Measurements from ENCODE around the gene ATRAID.

The ATRAID gene

DNA sequence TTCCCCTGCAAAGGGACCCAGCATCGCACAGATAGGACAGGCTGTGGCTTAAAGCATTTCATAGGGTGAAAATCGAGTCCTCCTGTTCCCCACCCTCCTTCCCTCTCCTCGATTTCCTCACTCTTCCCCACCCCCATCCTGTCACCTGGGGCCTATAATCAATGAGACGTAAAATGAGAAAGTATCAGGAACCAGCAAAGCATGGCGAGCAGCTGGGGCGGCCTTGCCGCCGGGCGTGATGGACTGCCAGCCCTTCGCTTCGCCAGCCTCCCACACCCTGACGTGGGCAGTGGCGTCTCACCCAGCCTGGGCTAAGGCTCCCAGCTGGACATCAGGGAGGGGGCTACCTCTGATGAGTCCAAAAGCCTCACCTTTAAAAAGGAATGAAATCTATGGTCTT is 39.9 kb downstream of the ATRAID start:
- no peak for DNase-seq

DNA sequence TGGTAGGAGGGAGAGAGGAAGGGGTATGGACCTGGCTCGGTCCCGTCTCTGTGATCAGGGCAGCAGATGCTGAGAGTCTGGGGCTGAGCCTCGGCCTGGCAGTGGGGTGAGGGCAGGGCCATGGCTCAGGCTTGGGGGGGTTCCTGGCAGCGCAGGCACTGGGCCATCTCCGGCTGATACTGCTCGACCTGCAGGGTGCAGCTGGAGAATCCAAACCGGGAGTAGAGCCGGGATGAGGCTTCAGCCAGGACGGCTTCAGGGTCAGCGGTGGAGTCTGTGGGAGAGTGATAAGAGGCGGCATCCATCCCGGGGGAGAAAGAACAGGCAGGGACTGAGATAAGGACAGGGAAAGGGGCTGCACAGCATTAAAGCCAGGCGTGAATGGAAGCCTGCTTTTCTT is 43.3 kb downstream of the ATRAID start:
- no peak for DNase-seq

DNA sequence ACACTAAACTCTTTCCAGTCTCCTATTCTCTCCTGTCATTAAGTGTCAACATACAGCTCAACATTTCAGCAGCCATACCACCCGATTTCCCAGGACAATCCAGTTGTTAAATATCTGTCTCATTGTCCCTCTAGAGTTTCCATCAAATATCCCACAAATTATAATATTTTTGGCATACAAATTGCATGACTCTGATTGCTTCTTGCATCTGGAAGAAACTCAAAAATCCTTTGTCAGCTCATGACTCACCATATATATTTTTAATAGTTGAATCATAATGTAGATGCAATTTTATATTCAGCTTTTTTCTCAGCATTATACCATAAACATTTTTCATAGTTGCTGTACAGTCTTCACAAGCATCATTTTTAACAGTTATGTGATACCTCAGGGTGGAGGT is 43.8 kb downstream of the ATRAID start:
- DNase-seq, result no peak

DNA sequence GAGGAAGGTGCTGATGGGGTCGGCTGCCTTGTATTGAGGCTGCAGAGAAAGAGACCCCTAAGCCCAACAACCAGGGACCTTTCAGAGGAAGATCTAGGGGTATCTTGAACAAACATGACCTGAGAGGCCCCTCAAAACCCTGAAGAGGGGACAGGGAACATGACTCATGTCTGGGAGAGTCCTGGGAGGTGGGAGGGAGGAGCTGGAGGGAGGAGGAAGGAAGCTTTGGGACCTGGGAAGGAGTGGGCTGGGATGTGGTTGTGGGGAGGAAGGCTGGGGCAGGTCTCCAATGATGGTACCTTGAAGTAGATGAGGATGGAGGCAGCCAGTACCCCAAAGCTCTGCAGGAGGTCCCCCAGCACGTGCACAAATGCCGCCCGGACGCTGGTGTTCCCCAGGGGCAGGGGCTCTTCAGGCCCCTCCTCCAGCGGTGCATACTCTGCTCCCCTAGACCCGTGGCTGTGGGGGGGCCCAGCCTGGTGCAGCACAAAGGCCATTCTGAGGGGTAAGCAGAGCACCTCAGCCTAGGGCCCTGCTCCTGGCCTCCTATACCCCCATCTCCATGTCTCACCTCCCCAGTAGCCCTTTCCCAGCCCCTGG is 45.1 kb downstream of the ATRAID start:
- DNase-seq, result no peak

DNA sequence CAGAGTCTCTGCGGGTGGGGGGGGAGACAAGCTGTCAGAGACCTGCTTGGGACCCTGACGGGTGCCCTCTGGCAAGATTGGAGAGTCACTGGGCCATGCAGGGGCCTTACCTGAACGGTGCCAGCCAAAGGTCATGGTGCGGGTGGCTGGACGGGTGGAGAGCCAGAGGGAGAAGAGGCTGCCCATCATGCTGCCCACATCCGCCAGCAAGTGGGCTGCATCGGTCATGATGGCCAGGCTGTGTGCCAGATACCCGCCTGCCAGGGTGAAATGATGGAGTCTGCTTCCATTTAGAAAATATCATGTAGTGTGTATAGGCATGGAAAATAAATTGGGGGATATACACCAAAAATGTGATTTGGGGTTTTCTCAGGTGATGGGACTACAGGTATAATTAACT is 46.2 kb downstream of the ATRAID start:
- no peak for DNase-seq

DNA sequence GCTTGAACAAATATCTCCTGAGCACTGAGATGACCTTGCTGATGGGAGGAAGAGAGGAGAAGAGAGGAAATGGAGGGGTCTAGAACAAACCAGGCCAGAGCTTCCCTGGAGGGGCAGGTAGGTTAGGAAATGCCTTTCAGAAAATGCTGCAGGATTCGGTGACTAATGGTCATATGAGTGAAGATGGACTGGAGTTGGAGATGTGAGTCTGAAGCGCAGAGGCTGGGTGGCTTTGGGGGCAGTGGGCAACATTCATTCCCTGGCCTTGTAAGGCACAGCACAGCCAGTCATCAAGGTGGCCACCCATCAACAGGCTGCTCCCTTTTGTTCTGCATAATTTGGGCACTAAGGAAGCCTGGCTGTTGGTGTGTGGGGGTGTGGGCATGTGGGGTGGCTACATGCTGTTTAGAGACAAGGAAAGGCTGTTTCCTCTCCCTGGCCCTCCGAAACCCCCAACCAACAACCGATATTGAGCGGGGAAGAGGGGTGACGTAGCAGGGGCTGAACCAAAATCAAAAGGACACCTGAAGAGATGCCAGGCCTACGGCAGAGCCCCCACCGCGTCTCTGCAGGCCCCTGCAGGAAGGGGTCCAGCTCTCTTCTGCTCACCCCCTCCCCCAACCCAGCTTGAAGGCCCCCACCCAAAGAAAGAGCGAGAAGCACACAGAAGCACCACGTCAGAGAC is 49.5 kb downstream of the ATRAID start:
- no peak for DNase-seq

DNA sequence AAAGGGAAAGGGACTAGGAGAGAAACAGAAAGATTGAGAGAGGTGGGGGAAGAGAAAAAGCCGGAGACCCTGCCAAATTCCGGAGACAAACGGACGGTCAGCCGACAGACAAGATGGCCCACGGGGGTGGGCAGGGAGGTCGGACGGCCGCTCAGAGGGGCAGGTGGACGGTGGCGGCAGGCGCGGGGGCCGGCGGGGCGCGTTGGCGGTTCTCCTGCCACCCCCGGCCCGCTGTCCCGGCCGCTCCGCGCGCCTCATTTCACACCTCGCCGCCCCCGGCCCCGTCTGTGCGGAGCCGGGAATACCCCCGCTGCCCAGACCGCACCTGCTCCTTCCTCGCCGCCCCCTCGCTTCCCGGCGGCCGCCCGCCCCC is 50.1 kb downstream of the ATRAID start:
- DNase-seq, result no peak

DNA sequence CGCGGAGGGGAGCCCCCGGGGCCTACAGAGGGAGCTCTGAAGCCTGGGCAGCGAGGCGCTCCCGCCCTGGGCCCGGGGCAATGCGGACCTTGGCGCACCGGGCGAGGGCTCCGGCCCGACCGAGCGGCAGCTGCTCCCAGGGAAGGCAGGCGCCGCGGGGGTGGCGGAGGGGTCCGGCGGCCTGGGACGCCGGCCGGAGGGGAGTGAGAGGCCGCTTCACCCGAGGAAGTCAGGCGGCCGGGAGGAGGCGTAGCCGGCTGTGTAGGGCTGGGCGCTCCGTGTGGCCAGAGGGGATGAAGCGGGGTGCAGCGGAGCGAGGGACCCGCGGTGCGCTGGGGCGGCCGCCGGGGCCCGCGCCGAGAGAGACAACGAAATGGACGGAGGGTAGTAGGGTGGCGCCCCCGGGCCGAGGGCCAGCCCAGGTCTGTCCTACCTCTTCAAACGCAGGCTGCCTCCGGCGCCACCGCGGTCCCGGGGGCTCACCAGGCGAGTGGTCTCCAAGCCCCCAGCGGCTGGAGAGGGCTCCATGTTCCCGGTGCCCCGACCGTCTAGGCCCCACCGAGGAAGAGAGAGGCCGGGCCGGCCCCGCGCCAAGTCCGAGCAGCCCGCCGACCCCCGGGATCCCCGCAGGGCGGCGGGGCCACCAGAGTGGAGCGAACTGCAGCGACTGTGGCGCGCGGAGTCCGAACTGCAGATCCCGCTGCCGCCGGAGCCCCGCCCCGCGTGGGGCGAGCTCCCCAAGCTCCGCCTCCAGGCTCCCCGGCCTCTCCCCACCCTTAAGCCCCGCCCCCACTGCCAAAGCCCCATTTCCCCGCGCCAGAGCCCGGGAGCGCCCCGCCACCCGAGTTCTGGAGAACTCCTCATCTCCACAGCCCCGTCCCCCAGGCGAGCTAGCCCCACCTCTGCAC is 50.8 kb downstream of the ATRAID start, which contains the start of gene SLC30A3:
Gene SLC30A3 (minus strand): TSS at position 669 of the 908 bp plus-strand sequence. CDS start 141 bp downstream, at position 528.
- no peak for DNase-seq

DNA sequence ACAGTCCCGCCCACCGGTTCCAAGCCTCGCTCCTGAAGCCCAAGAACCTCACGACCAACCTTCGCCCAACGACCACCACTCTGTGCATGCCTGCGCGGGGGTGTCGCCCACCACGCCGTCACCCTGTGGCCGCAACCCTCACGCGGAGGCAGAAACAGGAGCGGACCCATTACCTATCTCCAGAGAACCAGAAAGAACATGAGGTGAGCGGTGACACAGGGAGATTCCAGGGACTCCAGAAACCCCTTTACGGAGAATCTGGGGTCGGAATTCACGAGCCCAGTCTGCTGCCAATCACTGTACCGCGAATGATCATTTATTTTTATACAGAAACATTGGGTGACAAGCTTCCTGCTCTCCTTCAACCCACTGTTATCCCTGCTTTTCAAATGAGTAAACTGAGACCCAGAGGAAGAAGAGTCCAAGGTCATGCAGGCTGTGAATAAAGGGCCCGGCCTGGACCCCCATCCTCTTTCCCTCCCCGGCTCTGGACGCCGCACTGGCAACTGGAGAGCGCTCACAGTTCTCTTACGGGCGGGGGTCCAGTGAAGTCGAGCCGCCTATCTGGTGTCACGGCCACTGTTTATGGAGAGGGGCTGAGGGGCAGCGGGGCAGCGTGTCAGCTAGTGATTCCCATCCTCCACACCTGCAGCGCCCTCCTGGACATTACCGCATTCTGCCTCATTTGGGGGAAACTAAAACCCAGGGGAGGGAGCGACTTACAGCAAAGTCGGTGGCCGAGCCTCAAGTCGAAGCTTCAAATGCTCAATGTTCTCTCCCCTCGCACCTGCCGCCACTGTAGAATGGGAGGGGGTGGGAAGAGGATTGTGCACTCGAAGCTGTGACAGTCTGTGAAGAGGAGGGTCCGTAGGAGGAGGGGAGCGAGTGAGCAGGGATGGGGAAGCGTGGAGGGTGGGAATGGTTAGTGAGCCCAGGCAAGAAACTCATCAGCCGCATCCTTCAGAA is 51.7 kb downstream of the ATRAID start:
- no peak for DNase-seq

DNA sequence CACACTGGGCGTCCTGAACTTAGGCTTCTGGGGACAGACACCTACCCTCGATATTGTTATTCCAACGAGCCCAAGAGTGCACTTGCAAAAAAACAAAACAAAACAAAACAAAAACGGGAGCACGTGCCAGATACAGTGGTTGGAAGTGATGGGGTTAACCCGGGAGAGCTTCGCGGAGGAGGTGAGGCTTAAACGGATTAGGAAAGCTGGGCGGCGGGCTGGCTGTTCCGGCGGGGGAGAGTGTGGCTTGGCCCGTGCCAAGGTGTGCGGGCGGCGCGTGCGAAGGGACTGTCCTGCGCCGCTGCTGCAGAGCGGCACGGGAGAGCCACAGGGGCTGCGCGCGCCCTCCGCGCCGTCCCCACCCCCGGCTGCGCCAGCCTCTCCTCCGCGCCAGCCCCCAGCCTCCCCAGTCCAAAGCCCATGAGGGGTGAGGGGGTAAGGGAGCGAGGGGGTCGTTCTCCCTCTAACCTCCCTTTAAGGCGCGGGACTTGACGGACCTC is 52.5 kb downstream of the ATRAID start:
- DNase-seq, result no peak

DNA sequence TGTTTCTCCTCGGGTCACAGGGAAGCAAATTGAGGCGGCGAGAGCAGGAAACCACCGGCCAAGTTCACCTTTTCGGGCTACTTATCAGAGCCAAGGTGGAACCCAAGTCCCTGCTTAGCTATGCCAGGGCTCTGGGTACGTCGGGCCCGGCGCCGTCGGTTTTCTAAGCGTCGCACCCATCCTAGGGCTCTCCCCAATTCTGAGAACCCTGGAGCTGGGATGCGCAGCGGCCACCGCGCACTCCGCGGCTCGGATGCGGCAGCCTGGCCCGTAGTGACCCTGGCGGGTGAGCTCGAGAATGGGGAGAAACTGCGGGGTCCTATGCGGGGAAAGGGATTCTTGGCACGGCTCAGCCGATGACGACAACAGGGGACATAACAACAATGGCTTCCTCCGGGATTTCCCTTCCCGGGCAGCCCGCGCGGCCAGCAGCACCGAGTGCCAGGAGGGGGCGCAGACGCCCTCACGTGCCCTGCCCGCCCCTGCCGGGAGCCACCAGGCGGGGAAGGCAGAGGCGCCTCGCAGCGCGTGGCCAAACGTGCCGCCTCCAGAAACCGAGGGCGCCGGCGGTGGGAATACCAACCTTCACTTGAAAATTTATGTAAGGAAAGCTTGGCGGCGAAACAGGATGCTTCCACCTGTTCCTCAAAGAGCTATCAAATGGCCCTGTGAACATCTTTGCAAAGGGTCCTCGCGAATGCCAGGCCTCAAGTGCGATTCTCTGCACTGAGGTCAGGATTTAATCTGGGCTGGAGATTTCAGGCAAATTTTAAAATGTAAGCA is 53.1 kb downstream of the ATRAID start:
- DNase-seq, result no peak

DNA sequence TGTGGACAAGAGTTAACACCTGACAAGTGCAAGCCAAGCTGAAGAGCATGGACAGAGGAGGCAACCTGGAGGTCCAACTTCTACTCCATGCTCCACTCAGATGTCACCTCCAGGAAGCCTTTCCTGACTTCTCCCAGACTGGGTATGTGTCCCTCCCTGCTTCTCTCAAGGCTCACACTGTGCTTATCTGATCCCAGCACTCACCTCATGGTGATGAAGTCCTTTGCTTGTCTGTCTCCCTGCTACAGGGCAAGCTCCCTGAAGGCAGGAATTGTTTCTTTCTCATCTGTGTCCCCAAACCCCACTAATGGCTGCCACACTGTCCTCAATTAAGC is 53.7 kb downstream of the ATRAID start:
- no peak for DNase-seq

Measured in AML-193 (cell line).